GM19372 (cell line): ENCODE results near the gene ZNF189.
A peak's percentile ranks its signal among the peaks of the same experiment; 100 is the strongest.

Experiments
- ATAC-seq: cut with Tn5 transposase; IDR thresholded peaks from one replicate; pipeline ENCODE4 v1.9.1; 2021; ENCODE audit warnings: mild to moderate bottlenecking, low read depth, moderate library complexity; ENCODE audit not compliant: unreplicated experiment

ZNF189 gene

DNA sequence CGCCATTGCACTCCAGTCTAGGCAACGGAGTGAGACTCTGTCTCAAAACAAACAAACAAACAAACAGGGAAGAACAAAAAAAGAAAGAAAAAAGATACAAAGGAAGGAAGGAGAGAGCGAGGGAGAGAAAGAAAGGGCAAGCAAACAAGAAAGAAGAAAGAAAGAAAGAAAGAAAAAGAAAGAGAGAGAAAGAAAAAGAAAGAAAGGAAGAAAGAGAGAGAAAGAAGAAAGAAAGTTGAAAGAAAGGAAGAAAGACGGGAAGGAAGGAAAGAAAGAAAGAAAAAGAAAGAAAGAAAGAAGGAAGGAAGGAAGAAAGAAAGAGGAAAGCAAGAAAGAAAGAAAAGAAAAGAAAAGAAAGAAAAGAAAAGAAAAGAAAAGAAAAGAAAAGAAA is 50.0 kb downstream of the ZNF189 start:
- ATAC-seq: no peak

- ATAC-seq: peak; percentile 95
Observed at GRCh38 chr9:101449071-101449721, 50.5 kb downstream of the ZNF189 start.

DNA sequence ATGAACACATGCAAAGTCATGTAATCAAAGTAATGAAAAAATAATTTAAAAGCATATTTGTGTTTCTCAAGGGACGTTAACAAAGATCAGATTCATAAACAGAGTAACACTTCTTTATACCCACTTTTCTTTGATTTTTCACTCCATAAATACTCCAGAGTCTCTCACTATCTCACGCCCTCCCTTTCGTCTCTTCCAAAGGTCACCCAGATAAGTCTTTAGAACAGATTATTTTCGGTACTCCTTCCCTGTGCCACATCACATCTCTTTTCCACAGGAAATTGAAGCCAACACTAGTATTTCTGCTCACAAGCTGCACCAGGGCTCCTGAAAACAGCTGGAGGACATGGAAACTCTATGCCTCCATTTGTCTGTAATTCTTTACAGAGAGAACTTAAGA is 52.3 kb downstream of the ZNF189 start:
- no peak for ATAC-seq

DNA sequence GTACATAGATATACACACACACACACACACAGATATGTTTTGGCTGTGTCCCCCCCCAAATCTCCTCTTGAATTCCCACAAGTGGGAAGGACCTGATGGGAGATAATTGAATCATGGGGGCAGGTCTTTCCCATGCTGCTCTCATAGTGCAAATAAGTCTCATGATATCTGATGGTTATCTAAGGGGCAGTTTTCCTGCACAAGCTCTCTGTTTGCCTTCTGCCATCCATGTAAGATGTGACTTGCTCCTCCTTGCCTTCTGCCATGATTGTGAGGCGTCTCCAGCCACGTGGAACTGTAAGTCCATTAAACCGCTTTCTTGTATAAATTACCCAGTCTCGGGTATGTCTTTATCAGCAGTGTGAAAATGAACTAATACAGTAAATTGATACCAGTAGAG is 52.8 kb downstream of the ZNF189 start:
- ATAC-seq: no peak

DNA sequence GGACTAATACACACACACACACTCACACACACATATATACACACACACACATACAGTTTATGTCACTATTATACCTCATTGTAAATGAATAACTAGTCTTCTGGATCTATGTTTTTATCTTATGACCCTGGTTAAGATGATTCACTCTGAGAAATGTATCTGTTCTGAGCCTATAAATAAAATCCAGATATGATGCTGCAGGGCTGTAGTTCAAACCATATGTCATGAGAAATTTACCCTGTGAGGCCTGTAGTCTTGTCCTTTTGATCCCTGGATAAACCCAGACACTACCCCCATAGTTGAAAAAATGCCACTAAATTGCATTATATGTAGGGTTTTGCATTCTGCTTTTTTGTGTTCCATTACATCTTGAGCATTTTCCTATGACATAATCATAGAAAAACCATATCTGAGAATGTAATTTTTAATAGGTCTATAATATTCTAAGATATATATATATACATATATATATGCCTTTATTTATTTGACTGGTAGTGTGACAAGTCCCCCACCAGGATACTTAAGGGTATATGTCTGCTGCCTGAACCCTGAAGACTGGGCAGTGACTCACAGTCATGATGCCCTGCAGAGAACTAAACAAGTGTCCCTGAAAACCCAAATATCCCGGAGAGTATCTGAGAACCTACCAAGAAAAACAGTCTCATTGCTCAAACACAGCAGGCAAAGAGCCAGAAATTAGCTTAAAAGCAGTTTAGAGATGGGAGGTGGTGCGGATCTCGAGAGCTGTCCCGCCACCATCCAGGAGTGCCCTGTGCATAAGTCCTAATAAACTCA is 55.3 kb downstream of the ZNF189 start:
- no peak for ATAC-seq

DNA sequence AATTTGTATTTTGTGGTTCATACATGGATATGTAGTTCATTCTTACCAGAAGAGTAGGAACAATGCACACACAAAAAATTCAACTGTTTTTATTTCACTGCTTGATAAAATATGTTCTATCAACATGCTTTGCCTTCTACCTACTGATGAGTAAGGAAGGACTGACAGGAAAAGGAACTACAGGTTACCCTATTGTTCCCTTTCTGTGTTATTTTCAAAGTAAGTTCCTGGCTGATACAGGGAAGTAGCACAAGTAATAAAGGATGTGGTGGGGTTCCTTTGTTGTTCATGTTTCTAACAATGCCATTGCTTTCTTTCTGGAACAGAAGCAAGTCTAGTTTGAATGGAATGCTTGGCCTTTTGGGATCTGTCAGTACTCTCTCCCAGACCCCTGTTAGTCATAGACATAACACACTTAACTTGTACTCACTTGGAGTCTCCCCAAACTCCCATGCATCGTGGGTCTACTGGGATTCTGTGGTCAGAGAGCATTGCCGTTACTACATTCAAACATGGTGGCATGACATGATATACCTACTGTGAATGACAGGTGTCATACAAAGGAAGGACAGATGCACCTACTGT is 57.1 kb downstream of the ZNF189 start:
- no peak for ATAC-seq

DNA sequence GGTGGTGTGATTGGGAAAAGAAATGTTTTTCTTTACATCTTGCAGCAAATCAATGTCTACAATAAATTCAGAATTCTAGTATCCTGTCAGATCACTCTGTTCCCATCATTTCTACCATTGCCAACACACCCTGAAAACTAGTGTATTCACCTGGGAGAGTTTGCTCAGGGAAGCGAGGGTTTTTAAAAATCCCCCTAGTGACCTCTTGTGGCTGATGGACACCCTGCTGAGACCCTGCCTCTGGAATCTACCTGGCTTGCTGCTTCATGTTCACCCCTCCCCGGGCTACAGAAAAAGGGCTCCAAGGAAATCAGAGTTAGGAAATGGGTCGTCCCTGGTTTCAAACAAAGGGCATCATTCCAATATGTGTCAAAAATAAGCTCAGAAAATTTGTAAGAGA is 58.4 kb downstream of the ZNF189 start:
- ATAC-seq: no peak

- peak; percentile 95 for ATAC-seq
Observed at GRCh38 chr9:101458963-101459631, 60.4 kb downstream of the ZNF189 start.
